ENCODE data around the gene KDM2B.

DNA sequence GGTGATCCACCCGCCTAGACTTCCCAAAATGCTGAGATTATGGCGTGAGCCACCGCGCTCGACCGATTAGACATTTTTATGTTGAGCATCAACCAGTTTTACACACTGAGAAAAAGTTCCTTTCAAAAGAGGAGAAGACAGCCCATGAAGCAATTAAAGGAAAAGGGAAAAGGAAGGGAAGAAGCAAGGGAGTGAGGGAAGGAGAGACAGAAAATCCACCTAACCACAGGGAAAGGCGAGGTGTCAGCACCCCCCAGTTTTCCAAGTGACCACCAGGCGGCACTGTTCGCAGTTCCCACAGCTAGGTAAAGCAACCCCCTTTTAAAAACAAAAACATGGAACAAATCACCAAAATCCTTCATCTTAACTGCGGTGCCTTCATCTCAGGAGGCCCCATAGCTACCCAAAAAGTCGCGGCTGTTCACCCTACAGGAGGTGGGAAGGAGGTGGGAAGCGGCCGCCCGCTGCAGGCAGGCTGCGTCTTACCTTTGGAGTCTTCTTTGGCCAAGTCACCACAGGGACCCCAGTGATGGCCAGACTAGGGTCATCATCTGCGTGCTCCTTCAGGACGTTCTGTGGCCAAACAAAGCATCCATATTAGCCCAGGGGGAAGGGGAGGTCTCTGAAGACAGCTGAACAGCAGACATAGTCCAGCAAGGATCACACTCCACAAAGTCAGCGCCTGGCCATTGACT lies 86.6 kb downstream of the KDM2B start:
- TF ChIP-seq CTCF (conservative IDR thresholded peaks at IDR 0.05; ENCODE audit: low read depth, low read length), result peak; percentile 89
- TF ChIP-seq EZH2 (IDR thresholded peaks at IDR 0.05; ENCODE audit: borderline replicate concordance, low read depth, low read length, poor library complexity, severe bottlenecking), result no peak
